ENCODE measurements around the gene SASH1.

Gene SASH1

DNA sequence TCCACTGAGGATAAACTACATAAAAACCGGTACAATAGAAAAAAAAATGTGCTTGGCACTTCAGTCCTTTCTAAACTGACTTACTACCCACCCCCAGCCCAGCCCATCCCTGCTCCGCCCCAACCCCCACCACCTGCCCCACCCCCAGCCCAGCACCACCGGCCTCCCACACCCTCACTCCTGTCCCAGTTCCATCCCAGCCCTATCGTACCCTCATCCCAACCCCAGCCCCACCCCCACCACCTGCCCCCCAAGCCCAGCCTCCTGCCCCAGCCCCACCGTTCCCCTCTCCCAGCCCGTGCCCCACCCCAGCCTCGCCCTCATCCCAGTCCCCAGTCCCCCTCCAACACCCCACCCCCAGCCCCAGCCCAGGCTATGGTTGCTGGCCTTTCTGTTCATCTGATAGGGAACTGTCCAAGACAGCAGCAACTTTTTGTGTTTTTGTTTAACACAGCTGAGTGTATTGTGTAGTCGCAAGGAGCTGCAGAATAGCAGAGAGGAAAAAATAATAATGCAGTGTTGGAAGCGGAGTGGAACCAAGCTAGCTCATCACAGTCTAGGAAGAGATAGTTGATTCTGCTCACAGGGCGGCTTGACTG, 61.9 kb downstream of the SASH1 start:
- DNase-seq (ENCODE audit: low spot score) = no peak
- in situ Hi-C loops (cut with MboI; ENCODE audit: low pct_unique_long_range_greater_than_20kb, low sequenced_read_pairs, unreplicated experiment) = no loop called here
- TF ChIP-seq, protein P1, sequence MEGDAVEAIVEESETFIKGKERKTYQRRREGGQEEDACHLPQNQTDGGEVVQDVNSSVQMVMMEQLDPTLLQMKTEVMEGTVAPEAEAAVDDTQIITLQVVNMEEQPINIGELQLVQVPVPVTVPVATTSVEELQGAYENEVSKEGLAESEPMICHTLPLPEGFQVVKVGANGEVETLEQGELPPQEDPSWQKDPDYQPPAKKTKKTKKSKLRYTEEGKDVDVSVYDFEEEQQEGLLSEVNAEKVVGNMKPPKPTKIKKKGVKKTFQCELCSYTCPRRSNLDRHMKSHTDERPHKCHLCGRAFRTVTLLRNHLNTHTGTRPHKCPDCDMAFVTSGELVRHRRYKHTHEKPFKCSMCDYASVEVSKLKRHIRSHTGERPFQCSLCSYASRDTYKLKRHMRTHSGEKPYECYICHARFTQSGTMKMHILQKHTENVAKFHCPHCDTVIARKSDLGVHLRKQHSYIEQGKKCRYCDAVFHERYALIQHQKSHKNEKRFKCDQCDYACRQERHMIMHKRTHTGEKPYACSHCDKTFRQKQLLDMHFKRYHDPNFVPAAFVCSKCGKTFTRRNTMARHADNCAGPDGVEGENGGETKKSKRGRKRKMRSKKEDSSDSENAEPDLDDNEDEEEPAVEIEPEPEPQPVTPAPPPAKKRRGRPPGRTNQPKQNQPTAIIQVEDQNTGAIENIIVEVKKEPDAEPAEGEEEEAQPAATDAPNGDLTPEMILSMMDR (IDR thresholded peaks at IDR 0.05; ENCODE audit: extremely low read depth, insufficient read depth, missing control alignments) = no peak

DNA sequence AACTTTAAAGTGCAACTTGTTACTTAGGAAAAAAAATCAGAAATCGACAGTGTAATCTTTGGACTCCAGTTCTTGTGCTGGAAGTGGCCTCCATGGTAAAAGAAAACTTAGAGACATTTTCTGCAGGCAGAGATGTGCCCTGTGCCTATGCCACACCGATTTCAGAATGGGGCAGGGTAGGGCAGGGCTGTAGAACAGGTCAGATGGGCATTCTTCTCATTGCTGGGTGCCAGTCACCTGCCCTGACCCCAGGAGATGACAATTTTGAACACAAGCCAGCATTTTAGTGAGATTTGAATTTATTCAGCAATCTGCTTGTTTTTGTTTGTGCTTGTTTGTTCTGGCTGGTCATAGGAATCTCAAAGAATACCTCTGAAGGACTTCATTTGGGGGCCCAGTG, 63.3 kb downstream of the SASH1 start:
- TF ChIP-seq, protein P1 (IDR thresholded peaks at IDR 0.05; ENCODE audit: extremely low read depth, insufficient read depth, missing control alignments) = no peak
- in situ Hi-C loops (cut with MboI; ENCODE audit: low pct_unique_long_range_greater_than_20kb, low sequenced_read_pairs, unreplicated experiment) = no loop called here
- no peak for DNase-seq (ENCODE audit: low spot score)

GRCh38 chr6:148406579-148407371, 64.1 kb downstream of the SASH1 start:
- DNase-seq (ENCODE audit: low spot score) = no peak
- in situ Hi-C loops (cut with MboI; ENCODE audit: low pct_unique_long_range_greater_than_20kb, low sequenced_read_pairs, unreplicated experiment) = no loop called here
- TF ChIP-seq, protein P1 (IDR thresholded peaks at IDR 0.05; ENCODE audit: extremely low read depth, insufficient read depth, missing control alignments) = no peak

DNA sequence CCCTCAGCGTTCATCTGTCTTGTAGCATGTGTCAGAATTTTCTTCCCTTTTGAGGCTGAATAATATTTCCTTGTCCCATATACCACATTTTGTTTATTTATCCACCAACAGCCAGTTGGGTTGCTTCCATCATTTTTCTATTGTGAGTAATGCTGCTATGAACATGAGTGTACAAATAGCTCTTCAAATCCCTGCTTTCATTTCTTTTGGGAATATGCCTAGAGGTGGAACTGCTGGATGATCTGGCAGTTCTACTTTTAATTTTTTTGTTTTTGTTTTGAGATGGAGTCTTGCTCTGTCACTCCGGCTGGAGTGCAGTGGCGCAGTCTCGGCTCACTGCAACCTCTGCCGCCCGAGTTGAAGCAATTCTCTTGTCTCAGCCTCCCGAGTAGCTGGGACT, 64.7 kb downstream of the SASH1 start:
- no peak for DNase-seq (ENCODE audit: low spot score)
- in situ Hi-C loops (cut with MboI; ENCODE audit: low pct_unique_long_range_greater_than_20kb, low sequenced_read_pairs, unreplicated experiment) = no loop called here
- TF ChIP-seq, protein P1 (IDR thresholded peaks at IDR 0.05; ENCODE audit: extremely low read depth, insufficient read depth, missing control alignments) = no peak

DNA sequence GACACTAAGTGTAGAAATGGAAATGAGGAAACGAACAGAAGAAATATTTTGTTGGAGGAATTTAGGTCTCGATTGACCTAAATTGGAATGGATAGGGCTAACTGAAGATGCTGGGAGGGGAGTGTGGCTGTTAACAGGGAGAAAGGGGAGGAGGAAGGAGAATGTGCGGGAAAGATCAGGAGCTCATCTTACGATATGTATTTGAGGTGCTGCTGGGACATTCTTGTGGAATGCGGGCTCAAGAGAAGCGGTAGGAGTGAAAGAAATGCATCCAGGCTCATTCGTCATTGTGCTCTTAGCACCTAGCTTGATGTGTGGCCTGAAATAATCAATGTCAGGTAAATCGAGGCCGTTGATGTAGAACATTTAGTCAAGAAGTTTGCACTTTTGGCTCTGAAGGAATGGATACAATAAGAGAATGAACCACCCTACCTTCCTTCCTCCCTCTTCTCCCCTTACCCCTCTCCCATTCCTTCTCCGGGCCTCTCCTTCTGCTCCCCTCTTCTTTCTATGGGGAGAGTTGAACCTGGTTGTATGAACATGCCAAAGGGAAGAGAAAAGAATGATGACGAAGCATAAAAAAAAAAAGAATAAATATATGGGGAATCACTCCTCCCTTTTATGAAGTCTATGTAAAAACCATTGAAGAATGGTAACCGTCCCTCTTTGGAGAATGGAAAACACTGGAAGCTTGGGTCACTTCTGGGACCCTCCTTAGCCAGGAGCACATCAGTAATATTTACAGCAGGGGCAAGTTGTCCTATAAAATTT, 70.9 kb downstream of the SASH1 start:
- TF ChIP-seq, protein P1 (IDR thresholded peaks at IDR 0.05; ENCODE audit: extremely low read depth, insufficient read depth, missing control alignments) = no peak
- no peak for DNase-seq (ENCODE audit: low spot score)
- in situ Hi-C loops (cut with MboI; ENCODE audit: low pct_unique_long_range_greater_than_20kb, low sequenced_read_pairs, unreplicated experiment) = no loop called here

DNA sequence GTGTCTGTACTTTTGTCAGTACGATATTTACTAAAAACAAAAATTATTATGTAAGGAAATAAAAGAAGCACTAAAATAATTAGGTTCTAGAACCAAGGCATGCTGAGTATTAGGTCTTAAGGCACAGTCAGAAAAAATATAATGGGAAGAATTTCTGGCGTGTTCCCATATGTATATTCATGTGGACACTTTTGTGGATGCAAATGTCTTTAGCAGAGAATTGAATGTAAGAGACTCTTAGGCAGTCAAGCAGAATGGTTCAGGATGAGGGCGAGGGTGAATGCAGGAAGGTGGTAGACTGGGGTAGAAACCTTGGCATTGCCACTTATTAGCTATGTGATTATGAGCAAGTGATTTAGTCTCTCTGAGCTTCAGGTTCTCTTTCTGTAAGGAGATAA, 71.5 kb downstream of the SASH1 start:
- in situ Hi-C loops (cut with MboI; ENCODE audit: low pct_unique_long_range_greater_than_20kb, low sequenced_read_pairs, unreplicated experiment) = no loop called here
- TF ChIP-seq, protein P1 (IDR thresholded peaks at IDR 0.05; ENCODE audit: extremely low read depth, insufficient read depth, missing control alignments) = no peak
- DNase-seq (ENCODE audit: low spot score) = no peak
